Globus pallidus (tissue), 1 donor: ENCODE data around the gene HNRNPD.
A peak's percentile ranks its signal among the peaks of the same experiment; 100 is the strongest.
"Not testable (repeated sequence)": the region's sequence is repeated elsewhere in the genome, so short reads cannot be mapped to it uniquely, and the experiment has no call there.

Experiments used
- DNase-seq: peaks from one replicate; pipeline ENCODE4 v3.0.0-alpha.2; 2015; ENCODE audit warnings: low spot score

HNRNPD gene

DNA sequence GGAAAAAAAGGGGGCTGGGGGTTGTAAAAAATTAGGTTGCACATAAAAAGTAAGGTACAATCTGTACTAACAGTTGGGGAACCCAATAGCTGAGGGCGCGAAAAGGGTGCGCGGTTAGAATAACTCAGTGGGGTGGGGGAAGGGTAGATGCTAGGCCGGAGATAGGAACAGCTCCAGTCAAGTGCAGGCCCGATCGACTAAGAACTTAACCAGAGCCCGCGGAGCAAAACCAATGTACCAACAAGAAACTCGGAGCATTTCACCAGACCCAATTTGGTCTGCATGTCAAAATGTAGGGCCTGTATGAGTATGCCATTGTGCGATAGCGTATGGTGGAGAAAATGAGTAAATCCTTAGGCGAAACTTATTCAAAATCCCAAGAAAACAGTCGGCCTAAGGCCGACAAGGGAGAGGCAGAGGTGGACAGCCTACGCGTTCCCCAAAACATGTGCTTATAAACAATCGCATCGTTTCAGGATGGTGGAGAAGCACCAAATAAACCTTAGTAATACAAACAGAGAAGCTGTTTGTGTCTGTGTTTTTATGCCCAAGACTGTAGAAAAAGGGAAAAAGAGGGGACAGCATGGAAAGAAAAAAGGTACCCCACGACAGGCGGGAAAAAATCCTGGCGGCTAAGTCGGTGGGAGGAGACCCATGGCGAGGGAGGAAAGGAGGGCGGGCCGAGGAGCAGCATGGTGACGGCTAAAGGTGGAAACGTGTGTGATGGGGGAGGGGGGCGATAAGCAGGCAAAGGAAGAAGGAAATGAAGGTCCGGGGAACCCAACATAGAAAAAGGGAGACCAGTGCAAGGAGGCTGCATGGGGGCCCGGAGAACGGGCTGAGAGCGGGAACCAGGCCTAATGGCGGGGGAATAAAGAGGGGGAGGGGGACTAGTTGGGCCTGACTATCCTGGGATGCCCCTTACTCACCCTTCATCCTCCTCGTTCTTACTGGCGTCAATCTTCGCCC is 990 bp downstream of the HNRNPD start:
- peak; percentile 58 for DNase-seq

DNA sequence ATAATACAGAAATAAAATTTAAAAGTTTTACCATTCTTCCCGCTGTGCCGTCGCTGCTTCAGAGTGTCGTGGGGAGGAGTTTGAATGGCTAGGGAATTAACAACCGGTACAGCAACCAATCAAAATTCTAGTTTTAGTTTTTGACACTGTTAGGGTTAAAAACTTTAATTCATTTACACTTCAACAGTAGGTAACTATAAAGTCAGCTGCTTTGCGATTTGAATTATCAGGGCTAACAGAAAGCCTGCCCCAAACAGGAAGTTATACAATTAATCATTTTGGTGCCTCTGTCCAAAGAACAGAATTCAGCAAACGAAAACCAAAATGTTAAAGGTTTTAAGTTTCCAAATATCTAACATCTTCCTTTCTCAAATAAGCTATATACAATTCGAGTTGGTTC is 2.3 kb downstream of the HNRNPD start:
- no peak for DNase-seq

DNA sequence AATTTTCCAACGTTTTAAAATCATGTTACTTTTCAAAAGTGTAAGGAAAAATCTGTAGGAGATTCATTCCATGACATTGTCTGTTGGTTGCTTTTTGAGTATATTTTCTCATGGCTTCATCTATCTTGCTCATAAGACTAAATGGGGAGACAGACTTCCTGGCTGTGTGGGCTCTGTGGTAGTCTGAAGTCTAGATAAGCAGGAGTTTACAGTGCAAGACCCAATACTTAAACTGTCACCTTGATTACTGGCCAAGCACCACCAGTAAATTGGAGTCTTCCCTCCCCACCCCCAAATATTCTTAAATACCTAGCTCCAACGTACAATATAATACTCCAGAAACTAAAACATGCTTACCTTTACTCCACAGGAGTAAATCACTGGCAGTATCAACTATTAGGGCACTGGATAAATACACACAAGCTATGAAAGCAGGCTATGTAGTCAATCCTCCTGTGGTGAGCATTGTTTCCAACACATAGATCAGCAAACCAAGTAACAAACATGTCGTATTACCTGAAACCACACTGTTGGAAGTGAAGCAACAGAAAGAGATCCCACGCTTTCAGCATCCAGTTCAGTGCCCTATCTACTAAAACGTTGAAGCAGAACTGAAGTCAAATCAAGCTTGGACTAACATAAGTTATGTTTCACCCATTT is 6.2 kb downstream of the HNRNPD start:
- DNase-seq, result no peak

DNA sequence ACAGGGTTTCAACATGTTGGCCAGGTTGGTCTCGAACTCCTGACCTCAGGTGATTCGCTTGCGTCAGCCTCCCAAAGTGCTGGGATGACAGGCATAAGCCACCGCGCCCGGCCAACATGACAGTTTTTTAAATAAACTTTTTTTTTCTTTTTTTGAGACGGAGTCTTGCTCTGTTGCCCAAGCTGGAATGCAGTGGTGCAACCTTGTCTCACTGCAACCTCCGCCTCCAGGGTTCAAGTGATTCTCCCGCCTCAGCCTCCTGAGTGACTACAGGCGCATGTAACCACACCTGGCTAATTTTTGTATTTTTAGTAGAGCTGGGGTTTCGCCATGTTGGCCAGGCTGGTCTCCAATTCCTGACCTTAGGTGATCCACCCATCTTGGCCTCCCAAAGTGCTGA is 7.4 kb downstream of the HNRNPD start:
- not testable (repeated sequence) for DNase-seq

DNA sequence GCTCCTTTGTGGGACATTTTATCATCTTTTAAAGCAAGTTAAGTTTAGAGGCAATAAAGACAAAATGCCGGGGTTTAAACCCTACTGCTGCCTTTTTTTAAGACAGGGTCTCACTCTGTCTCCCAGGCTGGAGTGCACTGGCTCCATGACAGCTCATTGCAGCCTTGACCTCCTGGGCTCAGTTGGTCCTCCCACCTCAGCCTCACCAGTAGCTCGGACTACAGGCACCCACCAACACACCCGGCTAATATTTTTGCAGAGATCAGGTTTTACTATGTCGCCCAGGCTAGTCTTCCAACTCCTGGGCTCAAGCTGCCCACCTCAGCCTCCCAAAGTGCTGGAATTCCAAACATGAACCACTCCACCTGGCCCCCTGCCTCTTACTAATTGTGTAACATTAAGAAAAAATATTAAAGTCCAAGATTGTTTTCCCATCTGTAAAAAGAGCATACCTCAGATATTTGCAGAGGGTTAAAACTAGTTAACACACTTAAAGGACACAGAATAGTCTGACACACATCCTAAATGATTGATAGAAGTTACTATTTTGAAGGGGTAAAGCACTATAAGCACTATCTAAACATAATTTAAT is 9.8 kb downstream of the HNRNPD start:
- DNase-seq, result no peak

DNA sequence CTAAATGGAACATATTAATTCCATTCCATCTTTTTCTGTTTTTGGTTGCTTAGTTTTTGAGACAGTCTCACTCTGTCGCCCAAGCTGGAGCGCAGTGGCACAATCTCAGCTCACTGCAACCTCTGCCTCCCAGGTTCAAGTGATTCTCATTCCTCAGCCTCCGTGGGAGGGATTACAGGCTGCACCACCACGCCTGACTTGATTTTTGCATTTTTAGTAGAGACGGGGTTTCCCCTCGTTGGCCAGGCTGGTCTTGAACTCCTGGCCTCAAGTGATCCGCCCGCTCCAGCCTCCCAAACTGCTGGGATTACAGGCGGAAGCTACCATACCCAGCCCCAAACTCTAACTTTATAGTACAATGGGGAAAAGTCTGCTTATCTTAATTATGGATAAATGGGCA is 11.2 kb downstream of the HNRNPD start:
- no peak for DNase-seq

DNA sequence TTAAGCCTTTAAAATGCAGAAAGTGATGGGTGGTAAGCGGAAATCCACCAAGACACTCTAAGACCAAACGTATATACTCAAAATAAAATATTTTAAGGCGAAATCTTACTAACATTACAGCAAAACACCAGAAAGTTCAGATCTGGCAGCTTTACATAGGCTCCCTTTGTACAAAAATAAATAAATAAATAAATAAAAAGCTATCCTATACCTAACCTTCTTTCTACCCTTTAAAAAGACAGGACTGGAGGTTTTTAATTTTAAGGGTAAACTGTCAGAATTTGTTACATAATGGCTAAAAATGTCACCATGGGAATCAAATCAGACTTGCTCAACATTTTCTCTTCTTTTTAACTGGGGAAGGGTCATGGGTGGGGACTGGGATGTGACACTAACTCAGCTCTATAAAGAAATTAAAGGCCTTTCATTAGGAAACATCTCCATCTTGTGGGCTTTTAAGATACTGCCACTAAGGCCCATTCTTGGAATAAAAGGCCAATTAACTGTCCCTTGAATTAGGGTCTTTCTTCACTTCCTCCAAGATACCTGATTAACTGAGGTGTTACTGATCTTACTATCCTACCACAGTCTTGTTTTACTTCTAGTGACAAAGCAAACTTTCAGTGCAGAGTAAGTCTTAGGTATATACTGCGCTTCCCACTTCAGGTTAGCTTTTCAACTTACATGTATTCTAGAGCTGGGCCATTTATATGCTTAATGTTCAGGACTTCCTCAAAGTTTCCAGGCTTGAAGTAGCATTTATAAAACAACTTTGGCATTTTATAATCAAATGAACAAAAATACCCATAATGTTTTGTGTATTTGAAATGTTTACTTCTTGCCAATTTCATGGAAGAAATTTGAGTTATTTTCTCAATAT is 13.3 kb downstream of the HNRNPD start:
- DNase-seq, result peak; percentile 38

DNA sequence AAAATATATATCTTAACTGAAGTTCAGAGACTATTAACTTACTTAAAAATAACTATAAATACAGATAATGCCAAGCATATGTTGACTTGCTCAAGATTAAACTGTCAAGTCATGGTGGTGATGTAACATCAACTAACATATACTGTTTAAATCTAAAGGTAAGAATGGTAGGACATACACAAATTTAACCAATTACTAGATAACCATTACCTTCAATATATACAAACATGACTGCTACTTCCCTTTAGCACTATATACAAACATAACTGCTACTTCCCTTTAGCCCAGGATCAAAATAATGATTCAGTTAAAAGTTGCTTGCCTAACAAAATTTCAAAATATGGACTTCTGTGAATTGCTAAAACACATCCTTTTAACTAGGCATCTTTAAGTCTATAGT is 14.9 kb downstream of the HNRNPD start:
- DNase-seq, result no peak

DNA sequence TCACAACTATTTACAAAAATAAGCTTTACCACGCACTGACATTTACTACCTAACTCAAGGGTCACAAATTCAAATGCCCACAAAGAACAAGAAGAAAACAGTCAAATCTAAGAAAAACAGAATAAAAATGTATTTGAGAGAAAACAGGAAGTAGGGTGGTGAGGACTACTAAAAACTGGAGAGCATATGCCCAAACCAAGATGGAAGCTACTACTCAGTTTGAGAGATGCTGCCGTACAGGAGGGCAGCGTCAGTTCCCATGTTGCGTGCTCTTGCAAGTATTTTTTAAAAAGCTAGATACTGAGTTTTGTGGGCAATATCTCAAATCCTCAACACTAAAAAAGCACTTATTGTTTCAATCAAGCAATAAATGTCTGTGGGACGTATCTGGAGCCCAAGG is 16.2 kb downstream of the HNRNPD start:
- no peak for DNase-seq

DNA sequence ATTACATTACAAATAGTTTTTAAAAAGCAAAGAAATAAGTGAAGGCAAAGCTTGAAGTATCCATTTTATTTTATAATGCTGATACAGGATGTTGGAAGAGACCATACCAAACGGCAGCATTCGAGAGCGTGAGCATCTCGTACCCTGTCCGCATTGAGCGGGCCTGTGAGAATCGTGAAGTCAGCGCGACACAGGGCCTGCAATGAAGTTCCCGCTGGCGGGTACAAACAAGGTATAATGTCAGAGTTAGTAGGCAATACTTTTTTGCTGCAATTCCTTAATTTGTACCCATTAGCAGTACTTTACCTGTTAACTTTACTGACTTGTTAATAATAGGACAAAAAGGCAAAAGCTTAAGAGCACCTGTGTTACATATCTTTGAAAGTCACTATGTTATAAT is 19.0 kb downstream of the HNRNPD start:
- no peak for DNase-seq

DNA sequence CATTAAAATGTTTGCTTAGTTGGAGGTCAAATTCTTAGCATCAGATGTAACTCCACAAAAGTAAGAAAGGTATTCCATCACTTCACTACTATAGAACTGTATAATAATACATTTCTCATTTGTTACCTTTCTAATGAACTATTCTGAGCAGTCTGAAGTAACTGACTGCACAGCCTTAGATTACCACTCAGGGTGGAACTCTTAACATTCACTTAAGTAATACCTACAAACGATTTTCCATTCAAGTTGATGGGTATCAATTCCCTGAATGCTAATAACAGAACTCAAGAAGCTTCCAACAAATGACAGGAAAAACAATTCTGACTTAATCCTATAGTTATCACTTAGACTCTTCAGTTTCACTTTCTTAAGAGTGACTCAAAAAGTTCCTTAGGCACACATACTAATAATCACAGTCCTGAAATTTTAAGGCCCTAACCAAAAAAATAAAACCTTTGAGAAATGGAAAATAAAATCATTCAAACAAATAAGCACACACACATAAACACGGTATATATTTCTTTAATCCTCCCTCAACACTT is 20.9 kb downstream of the HNRNPD start:
- DNase-seq, result no peak

DNA sequence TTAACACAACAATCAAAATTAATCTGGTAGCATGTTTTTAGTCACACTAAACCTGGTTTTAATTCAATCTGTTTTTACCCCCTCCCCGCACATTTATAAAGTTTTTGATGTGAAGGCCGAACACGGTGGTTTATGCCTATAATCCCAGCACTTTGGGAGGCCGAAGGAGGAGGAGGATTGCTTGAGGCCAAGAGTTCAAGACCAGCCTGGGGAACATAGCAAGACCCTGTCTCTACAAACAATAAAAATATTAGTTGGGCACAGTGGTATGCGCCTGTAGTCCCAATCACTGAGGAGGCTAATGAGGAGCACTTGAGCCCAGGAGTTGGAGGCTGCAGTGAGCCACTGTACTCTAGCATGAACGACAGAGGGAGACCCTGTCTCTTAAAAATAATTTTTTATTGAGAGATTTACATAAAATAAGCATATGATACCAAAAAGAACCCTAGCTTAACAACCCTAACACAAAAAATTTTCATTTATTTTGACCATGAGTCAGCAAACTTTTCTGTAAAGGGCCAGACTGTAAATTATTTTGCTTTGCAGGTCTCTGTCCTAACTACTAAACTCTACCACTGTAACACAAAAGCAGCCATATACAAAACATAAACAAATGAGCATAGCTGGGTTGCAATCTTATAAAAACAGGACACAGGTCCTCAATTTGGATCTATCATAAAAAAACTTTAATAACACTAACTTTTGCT is 21.5 kb downstream of the HNRNPD start:
- no peak for DNase-seq

DNA sequence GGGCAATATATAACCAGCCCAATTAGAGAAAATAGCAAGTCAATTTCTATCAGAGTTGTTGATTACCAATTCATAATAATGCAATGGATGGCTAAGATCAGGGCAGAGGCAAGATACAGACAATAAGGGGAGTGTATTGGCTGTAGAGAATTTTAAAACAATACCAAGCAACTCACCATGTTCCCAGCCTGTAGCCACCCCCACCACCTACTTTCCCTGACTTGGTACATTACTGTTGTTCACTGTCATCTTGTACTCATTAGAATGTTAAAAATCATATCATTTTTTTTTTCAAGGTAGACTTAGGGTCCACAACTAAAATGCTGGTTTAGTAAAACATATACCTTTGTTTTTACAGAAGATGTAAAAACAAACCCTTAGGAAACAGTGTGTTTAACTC is 27.7 kb downstream of the HNRNPD start:
- DNase-seq, result no peak

DNA sequence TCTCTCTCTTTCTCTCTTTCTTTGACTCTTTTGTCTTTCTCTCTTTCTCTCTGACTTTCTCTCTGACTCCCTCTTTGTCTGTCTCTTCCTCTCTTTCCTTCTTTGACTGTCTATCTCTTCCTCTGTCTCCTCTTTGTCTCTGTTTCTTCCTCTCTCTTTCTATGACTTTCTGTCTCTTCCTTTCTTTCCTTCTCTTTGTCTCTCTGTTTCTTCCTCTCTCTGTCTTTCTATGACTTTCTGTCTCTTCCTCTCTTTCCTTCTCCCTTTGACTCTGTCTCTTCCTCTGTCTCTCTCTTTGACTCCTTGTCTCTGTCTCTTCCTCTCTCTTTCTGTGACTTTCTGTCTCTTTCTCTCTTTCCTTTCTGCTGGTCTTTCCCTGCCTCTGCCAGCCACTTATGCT is 38.7 kb downstream of the HNRNPD start:
- DNase-seq, result no peak

DNA sequence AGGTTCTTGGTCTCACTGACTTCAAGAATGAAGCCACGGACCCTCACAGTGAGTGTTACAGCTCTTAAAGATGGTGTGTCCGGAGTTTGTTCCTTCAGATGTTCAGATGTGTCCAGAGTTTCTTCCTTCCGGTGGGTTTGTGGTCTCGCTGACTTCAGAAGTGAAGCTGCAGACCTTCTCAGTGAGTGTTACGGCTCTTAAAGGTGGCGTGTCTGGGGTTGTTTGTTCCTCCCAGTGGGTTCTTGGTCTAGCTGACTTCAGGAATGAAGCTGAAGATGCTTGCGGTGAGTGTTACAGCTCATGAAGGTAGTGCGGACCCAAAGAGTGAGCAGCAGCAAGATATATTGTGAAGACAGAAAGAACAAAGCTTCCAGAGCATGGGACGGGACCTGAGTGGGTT is 40.1 kb downstream of the HNRNPD start:
- DNase-seq, result not testable (repeated sequence)

DNA sequence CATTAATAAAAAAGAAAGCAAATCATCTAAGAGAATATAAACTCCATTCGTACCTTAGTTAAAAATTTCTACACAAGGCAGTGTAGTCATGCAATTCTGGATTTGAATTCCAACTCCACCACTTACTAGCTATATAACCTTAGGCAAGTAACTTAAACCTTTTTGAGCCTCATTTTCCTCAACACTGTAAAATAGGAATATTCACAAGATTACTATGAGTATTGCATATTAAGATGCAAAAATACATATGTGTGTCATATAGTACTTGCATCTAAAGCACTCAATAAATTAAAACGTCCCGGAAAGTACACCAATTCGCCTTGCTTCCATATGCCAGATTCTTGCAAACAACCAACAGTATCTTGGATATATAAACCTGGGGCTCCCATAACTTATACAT is 42.0 kb downstream of the HNRNPD start:
- no peak for DNase-seq

DNA sequence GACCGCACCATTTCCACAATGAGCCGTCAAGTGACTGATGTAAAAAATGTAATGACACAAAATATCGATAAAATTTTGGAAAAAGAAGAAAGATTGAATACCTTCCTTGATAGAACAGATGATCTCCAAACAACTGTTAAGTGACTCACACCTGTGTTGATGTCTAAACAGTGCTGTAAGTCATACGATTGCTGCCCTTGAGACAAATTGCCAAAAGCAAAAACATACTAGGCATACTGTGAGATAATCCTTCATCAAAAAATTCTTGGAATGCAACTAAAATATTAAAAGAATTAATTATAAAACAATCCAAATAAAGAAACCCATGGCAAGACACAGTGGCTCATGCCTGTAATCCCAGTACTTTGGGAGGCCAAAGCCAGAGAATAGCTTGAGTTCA is 53.4 kb downstream of the HNRNPD start:
- DNase-seq, result no peak

DNA sequence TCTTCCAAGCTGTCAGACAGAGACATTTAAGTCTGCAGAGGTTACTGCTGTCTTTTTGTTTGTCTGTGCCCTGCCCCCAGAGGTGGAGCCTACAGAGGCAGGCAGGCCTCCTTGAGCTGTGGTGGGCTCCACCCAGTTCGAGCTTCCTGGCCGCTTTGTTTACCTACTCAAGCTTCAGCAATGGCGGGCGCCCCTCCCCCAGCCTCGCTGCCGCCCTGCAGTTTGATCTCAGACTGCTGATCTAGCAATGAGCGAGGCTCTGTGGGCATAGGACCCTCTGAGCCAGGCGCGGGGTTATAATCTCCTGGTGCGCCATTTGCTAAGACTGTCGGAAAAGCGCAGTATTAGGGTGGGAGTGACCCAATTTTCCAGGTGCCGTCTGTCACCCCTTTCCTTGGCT is 70.7 kb downstream of the HNRNPD start:
- not testable (repeated sequence) for DNase-seq
